HL-60 (cell line): Measurements from ENCODE around the gene NFAM1.

Source experiments
- DNase-seq, 2 experiments: peaks; one replicate each; pipeline ENCODE4 v3.0.0-alpha.2; 2010 to 2020; ENCODE audit warnings: low read depth in 1 of 2, low spot score in 1 of 2
- H3K27ac ChIP-seq: fragments of 250-450 bp; sonication (Bioruptor Pico); replicated peaks from 2 replicates; pipeline ENCODE4 v1.5.1; 2020; ENCODE audit warnings: mild to moderate bottlenecking, moderate library complexity
- H3K27me3 ChIP-seq: fragments of 250-450 bp; sonication (Bioruptor Pico); 2 replicates; pipeline ENCODE4 v1.5.1; 2021; ENCODE audit warnings: mild to moderate bottlenecking, moderate library complexity; ENCODE audit not compliant: insufficient read depth, poor library complexity, severe bottlenecking
- H3K4me3 ChIP-seq: replicated peaks from 2 replicates; pipeline ENCODE4 v1.5.1; 2011; ENCODE audit warnings: mild to moderate bottlenecking, control low read depth, low read length; ENCODE audit not compliant: insufficient read depth
- CTCF ChIP-seq: IDR thresholded peaks from one replicate; pipeline ENCODE4 v1.5.1; 2011; ENCODE audit warnings: low read length, control low read depth, inconsistent platforms; ENCODE audit not compliant: insufficient read depth
- GABPA ChIP-seq: IDR thresholded peaks from 2 replicates; pipeline ENCODE4 v1.6.1; 2012; ENCODE audit warnings: low read depth
- POLR2AphosphoS5 ChIP-seq: IDR thresholded peaks from 2 replicates; pipeline ENCODE4 v1.6.1; 2012; ENCODE audit warnings: low read depth
- SPI1 ChIP-seq: IDR thresholded peaks from 2 replicates; pipeline ENCODE4 v1.6.1; 2012; ENCODE audit warnings: low read depth, mild to moderate bottlenecking, borderline replicate concordance
- TF ChIP-seq, protein P1 (sequence below): IDR thresholded peaks from 2 replicates; pipeline ENCODE4 v1.6.1; 2012; ENCODE audit warnings: low read depth; ENCODE audit not compliant: insufficient replicate concordance

Gene NFAM1

DNA sequence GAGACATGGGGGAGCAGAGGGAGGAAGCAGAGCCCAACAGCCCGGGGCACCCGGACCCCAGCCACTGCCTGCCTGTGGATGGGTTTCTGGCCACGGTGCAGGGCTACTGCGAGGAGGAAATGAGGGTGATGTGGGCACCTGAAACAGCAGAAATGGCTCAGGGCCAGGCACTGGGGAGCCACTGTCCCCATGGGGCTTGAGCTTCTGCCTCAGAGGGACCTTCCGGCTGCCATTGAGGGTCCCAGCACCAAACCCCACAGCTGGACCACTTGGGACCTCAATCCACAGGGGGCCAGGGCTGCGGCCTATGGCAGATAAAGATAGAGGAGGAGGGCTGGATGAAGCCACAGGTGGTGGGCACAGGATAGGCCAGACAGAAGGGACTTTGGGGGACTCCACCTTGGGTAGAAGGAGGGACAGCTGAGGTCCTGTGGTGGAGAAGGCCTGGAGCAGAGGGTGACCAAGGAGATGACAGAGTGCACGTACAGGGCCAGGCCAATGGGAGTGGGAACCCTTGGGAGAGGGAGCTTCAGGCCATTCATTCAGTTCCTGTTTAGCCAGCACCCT, 48.3 kb downstream of the NFAM1 start:
- Histone ChIP-seq H3K4me3 (no peak overlapping the region), H3K27me3 (no peaks in the 10 kb centered on the region), H3K27ac (no peak overlapping the region)
- TF ChIP-seq GABPA (no peak), CTCF (no peak), POLR2AphosphoS5 (no peak), SPI1 (no peak)
- TF ChIP-seq, protein P1, sequence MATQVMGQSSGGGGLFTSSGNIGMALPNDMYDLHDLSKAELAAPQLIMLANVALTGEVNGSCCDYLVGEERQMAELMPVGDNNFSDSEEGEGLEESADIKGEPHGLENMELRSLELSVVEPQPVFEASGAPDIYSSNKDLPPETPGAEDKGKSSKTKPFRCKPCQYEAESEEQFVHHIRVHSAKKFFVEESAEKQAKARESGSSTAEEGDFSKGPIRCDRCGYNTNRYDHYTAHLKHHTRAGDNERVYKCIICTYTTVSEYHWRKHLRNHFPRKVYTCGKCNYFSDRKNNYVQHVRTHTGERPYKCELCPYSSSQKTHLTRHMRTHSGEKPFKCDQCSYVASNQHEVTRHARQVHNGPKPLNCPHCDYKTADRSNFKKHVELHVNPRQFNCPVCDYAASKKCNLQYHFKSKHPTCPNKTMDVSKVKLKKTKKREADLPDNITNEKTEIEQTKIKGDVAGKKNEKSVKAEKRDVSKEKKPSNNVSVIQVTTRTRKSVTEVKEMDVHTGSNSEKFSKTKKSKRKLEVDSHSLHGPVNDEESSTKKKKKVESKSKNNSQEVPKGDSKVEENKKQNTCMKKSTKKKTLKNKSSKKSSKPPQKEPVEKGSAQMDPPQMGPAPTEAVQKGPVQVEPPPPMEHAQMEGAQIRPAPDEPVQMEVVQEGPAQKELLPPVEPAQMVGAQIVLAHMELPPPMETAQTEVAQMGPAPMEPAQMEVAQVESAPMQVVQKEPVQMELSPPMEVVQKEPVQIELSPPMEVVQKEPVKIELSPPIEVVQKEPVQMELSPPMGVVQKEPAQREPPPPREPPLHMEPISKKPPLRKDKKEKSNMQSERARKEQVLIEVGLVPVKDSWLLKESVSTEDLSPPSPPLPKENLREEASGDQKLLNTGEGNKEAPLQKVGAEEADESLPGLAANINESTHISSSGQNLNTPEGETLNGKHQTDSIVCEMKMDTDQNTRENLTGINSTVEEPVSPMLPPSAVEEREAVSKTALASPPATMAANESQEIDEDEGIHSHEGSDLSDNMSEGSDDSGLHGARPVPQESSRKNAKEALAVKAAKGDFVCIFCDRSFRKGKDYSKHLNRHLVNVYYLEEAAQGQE, result no peak
- DNase-seq, result no peak

DNA sequence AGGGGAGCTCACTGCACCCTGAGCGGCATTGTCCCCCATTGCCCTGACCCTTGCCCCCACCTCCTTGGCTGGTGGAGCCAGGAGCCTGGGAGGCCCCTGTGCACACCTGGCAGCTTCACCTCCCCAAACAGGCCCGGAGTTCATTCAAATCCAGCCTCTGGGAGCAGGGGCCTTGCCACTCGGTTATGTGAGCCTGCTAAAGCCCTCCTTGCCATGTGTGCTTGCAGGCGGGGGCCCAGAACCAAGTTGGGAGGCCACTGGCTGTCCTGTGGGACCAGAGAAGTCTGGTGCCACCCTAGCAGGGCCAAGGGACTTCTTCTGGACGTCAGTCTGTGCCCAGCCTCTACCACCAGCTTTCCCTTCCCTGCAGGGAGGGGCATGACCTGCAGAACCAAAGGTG, 48.9 kb downstream of the NFAM1 start:
- H3K27ac ChIP-seq, result no peak overlapping the region

GRCh38 chr22:42380769-42381551, 51.2 kb downstream of the NFAM1 start:
- Histone ChIP-seq H3K27me3 (no peaks in the 10 kb centered on the region), H3K4me3 (no peak overlapping the region), H3K27ac (no peak overlapping the region)
- TF ChIP-seq CTCF (no peak), GABPA (no peak), SPI1 (no peak), POLR2AphosphoS5 (no peak)
- TF ChIP-seq, protein P1, result no peak
- no peak for DNase-seq

More for the DNA sequence above, 48.9 kb downstream of the NFAM1 start:
- no peaks in the 10 kb centered on the region for H3K27me3 ChIP-seq
- no peak overlapping the region for H3K4me3 ChIP-seq
- no peak for DNase-seq
- no peak for TF ChIP-seq GABPA
- TF ChIP-seq, protein P1, result no peak
- TF ChIP-seq CTCF, result no peak
- TF ChIP-seq POLR2AphosphoS5, result no peak
- TF ChIP-seq SPI1, result no peak
